ENCODE data around the gene MBD5. TPM values are rescaled to one million over a fixed set of nuclear protein-coding genes. Genes with fewer than 3 reads are reported as not detected.

The MBD5 gene
- total RNA-seq, 2 experiments from 2014 or later: 13.8 to 46.3 TPM

GRCh38 chr2:148461876-148462275 lies 441.0 kb downstream of the MBD5 start:
- Histone ChIP-seq H3K36me3 (ENCODE audit: insufficient read depth, low read length) (no peaks in the 10 kb centered on the region), H2AFZ (ENCODE audit: low read length) (no peak overlapping the region), H3K4me3 (ENCODE audit: low read depth, low read length, poor library complexity, severe bottlenecking) (no peak overlapping the region), H3K4me2 (ENCODE audit: low read length) (no peak overlapping the region), H3K4me1 (ENCODE audit: insufficient read depth, low read length, poor library complexity, severe bottlenecking) (no peaks in the 10 kb centered on the region), H3K9me3 (ENCODE audit: low read length) (no peaks in the 10 kb centered on the region), H3K79me2 (ENCODE audit: insufficient read depth, low read depth, low read length) (no peaks in the 10 kb centered on the region), H3K27ac (ENCODE audit: low read depth, low read length, poor library complexity, severe bottlenecking) (no peak overlapping the region), H4K20me1 (ENCODE audit: insufficient read depth, low read length) (no peaks in the 10 kb centered on the region), H3K9me2 (ENCODE audit: insufficient read depth, low read length) (no peaks in the 10 kb centered on the region)
- BruUV-seq (replicated peaks): no TSS peak
- TF ChIP-seq CTCF (conservative IDR thresholded peaks at IDR 0.05; ENCODE audit: low read length): no peak
- no peak for TF ChIP-seq EZH2phosphoT487 (IDR thresholded peaks at IDR 0.05; ENCODE audit: borderline replicate concordance, low read depth, low read length)
- CTCF ChIA-PET (ENCODE audit: unreplicated experiment): no interaction called here
- intact Hi-C loops (cut with micrococcal nuclease; ENCODE audit: unreplicated experiment): no loop called here
- POLR2A ChIA-PET: no interaction called here
- no peak for DNase-seq (ENCODE audit: low spot score)

DNA sequence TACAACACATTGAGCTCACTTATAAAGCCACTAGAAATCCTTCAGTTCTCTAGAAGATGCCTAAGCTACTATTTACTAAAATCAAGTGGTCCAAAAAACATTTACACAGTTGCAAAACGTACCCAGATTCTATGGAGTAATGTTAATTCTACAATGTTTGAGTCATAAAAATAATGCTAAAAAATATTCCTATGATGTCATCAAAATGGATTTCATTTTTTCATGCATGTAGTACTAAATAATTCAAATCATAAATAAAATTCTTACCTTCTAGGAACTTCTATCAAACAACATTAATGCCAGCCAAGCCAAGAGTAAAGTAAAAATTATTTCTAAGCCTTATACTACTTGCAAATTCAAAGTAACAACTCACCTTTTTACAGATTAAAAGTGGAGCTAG lies 454.7 kb downstream of the MBD5 start:
- TF ChIP-seq CTCF (conservative IDR thresholded peaks at IDR 0.05; ENCODE audit: low read length) (no peak), EZH2phosphoT487 (IDR thresholded peaks at IDR 0.05; ENCODE audit: borderline replicate concordance, low read depth, low read length) (no peak)
- Histone ChIP-seq H3K4me3 (ENCODE audit: low read depth, low read length, poor library complexity, severe bottlenecking) (no peak overlapping the region), H3K36me3 (ENCODE audit: insufficient read depth, low read length) (no peaks in the 10 kb centered on the region), H4K20me1 (ENCODE audit: insufficient read depth, low read length) (no peaks in the 10 kb centered on the region), H3K79me2 (ENCODE audit: insufficient read depth, low read depth, low read length) (no peaks in the 10 kb centered on the region), H3K27ac (ENCODE audit: low read depth, low read length, poor library complexity, severe bottlenecking) (no peak overlapping the region), H2AFZ (ENCODE audit: low read length) (no peak overlapping the region), H3K4me1 (ENCODE audit: insufficient read depth, low read length, poor library complexity, severe bottlenecking) (no peaks in the 10 kb centered on the region), H3K4me2 (ENCODE audit: low read length) (no peak overlapping the region), H3K9me3 (ENCODE audit: low read length) (no peaks in the 10 kb centered on the region), H3K9me2 (ENCODE audit: insufficient read depth, low read length) (no peaks in the 10 kb centered on the region)
- DNase-seq (ENCODE audit: low spot score): no peak
- intact Hi-C loops (cut with micrococcal nuclease; ENCODE audit: unreplicated experiment): no loop called here
- no TSS peak for BruUV-seq (replicated peaks)
- CTCF ChIA-PET (ENCODE audit: unreplicated experiment): interaction anchor here (0.6 kb wide), 1 partner anchor 26 kb away, joined by 3 read pairs; no protein-coding TSS in a partner anchor
- POLR2A ChIA-PET: no interaction called here

DNA sequence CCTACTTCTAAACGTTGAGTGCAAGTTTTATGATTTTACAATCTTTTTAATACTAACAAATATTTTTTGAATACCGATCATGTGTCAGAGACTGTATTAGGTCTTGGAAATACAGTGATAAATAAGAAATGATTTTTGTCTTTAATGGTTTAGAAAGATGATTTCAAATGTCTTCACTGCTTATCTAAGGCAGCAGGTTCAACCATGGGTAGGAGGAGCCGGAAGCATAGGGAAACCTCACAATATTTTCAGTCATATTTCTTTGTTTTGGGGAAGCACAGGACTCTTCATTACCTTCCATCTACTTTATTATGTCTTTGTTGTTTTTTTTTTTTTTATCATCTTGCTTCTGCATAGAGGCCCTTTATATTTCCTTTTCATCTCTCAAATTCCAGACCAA lies 458.5 kb downstream of the MBD5 start:
- POLR2A ChIA-PET: interaction anchor here (0.5 kb wide), 1 partner anchor 1795 kb away, joined by 4 read pairs; no protein-coding TSS in a partner anchor
- DNase-seq (ENCODE audit: low spot score): no peak
- H3K4me3 ChIP-seq (ENCODE audit: low read depth, low read length, poor library complexity, severe bottlenecking): no peak overlapping the region
- no peak overlapping the region for H2AFZ ChIP-seq (ENCODE audit: low read length)
- H3K9me3 ChIP-seq (ENCODE audit: low read length): no peaks in the 10 kb centered on the region
- H3K36me3 ChIP-seq (ENCODE audit: insufficient read depth, low read length): no peaks in the 10 kb centered on the region
- BruUV-seq (replicated peaks): no TSS peak
- H3K79me2 ChIP-seq (ENCODE audit: insufficient read depth, low read depth, low read length): no peaks in the 10 kb centered on the region
- intact Hi-C loops (cut with micrococcal nuclease; ENCODE audit: unreplicated experiment): no loop called here
- H3K27ac ChIP-seq (ENCODE audit: low read depth, low read length, poor library complexity, severe bottlenecking): no peak overlapping the region
- H3K9me2 ChIP-seq (ENCODE audit: insufficient read depth, low read length): no peaks in the 10 kb centered on the region
- no peak overlapping the region for H3K4me2 ChIP-seq (ENCODE audit: low read length)
- H3K4me1 ChIP-seq (ENCODE audit: insufficient read depth, low read length, poor library complexity, severe bottlenecking): no peaks in the 10 kb centered on the region
- TF ChIP-seq EZH2phosphoT487 (IDR thresholded peaks at IDR 0.05; ENCODE audit: borderline replicate concordance, low read depth, low read length) (no peak), CTCF (conservative IDR thresholded peaks at IDR 0.05; ENCODE audit: low read length) (no peak)
- CTCF ChIA-PET (ENCODE audit: unreplicated experiment): no interaction called here
- H4K20me1 ChIP-seq (ENCODE audit: insufficient read depth, low read length): no peaks in the 10 kb centered on the region
